CD4-positive, alpha-beta T cell treated with Interleukin-1 beta for 1 hour (primary cell): ENCODE measurements around the gene EFCAB11.

Experiments
- DNase-seq, 2 donors: peaks; one replicate each; pipeline ENCODE4 v3.0.0-alpha.2; 2020 to 2022

The EFCAB11 gene, protein sequence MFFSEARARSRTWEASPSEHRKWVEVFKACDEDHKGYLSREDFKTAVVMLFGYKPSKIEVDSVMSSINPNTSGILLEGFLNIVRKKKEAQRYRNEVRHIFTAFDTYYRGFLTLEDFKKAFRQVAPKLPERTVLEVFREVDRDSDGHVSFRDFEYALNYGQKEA

GRCh38 chr14:89954070-89955021 is at the start of gene EFCAB11:
TSS of gene EFCAB11 (minus strand) at chr14:89954730. CDS start at chr14:89954660, 70 bp downstream.
- DNase-seq = peak; percentile 96 to 97

- no peak for DNase-seq
Observed at GRCh38 chr14:90003526-90004307, 49.2 kb upstream of the EFCAB11 start.

DNA sequence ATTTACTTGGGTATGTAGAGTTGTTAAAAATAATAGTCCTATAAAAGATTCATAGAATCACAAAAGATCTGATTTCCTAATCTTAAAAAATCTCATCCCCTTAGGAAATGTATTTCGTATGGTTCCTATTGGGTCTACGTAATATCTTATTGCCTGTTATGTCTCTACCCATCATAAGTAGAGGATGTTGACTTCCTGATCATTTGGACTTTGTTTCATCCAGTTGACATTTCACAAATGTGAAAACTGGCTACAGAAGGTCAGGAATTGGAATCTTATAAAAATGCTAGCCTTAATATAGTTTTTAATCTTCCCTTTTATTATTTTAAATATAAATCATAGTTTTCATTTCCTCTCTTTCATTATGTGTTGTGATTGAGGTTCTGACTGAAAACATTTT is 46.4 kb upstream of the EFCAB11 start:
- DNase-seq = no peak

- no peak for DNase-seq
Observed at GRCh38 chr14:89996963-89997362, 42.4 kb upstream of the EFCAB11 start.

- no peak for DNase-seq
Observed at GRCh38 chr14:89992273-89992672, 37.7 kb upstream of the EFCAB11 start.

DNA sequence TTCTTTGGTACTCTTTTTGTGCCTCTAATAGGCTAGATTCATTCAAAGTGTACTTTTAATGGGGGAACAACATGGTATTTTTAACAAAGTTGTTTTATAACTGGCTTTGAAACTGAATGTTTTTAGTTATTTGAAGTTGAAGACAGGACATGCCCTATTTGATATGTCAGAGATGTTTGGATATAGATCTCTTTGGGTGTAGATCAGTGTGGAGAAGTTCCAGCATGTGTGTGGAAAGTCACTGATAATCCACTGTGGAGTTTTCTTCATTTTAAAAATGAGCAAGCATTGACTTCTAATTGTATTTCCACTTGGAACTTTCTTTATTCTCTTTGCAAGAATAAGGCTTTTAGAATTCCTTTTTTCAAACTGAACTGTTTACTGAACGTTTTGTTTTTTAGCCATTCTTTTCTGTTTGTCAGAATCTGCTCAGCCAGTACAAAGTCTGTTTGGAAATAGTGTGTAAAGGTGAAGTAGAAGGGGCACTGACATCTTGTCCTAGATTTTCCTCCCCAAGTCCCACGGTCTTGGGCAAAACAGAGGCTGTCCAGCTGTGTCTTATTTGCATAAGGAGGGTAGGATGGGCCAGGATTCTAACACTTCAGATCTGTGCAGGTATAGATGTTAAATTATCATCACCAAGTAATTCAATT is 36.2 kb upstream of the EFCAB11 start:
- no peak for DNase-seq

GRCh38 chr14:89990218-89990617 is 35.7 kb upstream of the EFCAB11 start:
- no peak for DNase-seq

GRCh38 chr14:89988787-89989186 is 34.3 kb upstream of the EFCAB11 start:
- no peak for DNase-seq

- no peak for DNase-seq
Observed at GRCh38 chr14:89987161-89987475, 32.6 kb upstream of the EFCAB11 start.

GRCh38 chr14:89986462-89987160 is 32.1 kb upstream of the EFCAB11 start:
- no peak for DNase-seq

GRCh38 chr14:89983375-89983774 is 28.8 kb upstream of the EFCAB11 start:
- no peak for DNase-seq

- DNase-seq = no peak
Observed at GRCh38 chr14:89978656-89979055, 24.1 kb upstream of the EFCAB11 start.

DNA sequence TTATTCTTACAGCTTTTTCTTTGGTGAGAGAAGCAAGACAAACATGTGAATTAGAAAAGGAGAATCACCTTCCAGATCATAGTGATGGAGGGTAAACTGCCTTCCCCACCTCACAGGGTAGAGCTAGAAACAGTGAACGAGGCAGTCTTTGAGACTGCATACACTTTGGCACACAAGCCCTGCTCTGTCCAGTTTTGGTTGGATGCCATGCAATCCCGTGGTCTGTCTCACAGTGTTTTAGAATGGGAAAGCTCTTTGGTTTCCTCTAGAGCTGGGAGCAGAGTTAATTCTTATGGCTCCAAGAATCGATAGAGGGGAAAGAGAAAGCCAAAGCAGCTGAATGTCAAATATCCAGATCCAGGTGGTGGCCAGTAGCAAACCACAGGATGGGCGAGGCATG is 23.1 kb upstream of the EFCAB11 start:
- DNase-seq = no peak

- DNase-seq = peak; percentile 45 to 52
Observed at GRCh38 chr14:89973234-89973823, 18.8 kb upstream of the EFCAB11 start.

- DNase-seq = no peak
Observed at GRCh38 chr14:89965839-89966238, 11.3 kb upstream of the EFCAB11 start.

DNA sequence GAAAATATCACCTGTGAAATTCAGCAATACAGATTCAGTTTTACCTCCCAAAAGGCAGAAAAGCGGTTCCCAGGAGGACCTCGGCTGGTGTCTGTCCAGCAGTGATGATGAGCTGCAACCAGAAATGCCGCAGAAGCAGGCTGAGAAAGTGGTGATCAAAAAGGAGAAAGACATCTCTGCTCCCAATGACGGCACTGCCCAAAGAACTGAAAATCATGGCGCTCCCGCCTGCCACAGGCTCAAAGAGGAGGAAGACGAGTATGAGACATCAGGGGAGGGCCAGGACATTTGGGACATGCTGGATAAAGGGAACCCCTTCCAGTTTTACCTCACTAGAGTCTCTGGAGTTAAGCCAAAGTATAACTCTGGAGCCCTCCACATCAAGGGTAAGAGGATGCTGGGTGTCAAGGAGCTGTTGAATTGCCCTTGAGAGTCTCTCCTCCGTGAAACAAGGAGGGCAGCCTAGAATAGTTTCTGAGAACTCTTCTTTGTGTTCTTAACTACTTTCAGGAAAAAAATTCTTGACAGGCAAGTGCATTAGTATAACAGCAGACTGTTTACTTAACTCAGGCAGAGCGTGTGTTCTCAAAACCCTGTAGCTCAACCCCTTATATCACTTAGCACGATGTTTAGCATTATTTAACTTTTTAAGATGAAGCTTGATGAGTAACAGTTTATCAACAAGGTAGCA is 8.9 kb upstream of the EFCAB11 start:
- no peak for DNase-seq

DNA sequence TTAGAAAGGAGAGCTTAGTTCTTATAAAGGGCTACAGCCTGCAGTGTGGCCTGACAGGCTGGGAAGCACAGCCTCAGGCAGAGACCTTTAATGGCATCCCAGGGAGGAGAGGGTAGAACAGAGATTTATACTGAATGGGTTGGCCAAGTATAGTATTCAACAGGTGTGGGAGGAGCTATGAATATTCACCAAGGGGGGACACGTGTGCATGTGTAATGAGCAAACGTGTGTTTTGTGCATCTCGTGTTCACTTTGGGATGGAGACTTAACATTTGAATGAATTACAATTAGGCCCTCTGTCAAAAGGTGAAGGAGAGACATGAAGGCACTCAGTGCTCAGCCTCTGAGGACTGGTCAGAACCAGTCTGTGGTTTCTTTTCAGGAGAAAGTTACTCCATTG is 6.4 kb upstream of the EFCAB11 start:
- no peak for DNase-seq

GRCh38 chr14:89959853-89960445 is 5.4 kb upstream of the EFCAB11 start:
- peak in 1 of 2 donors; percentile 26 for DNase-seq

- DNase-seq = no peak
Observed at GRCh38 chr14:89958966-89959365, 4.4 kb upstream of the EFCAB11 start.

GRCh38 chr14:89957791-89958190 is 3.3 kb upstream of the EFCAB11 start:
- no peak for DNase-seq

- DNase-seq = no peak
Observed at GRCh38 chr14:89957376-89957775, 2.8 kb upstream of the EFCAB11 start.
